Neuronal stem cell (in vitro differentiated cells): ENCODE data around the gene AGBL4.

Source experiments
- DNase-seq: peaks from one replicate; pipeline ENCODE4 v3.0.0-alpha.2; 2013; ENCODE audit warnings: low spot score
- H2AFZ ChIP-seq: one replicate; pipeline ENCODE4 v1.6.1; 2013; ENCODE audit warnings: mild to moderate bottlenecking, low read length, inconsistent platforms
- H2AK5ac ChIP-seq: 2 replicates; pipeline ENCODE4 v1.6.1; 2013; ENCODE audit warnings: low read depth, mild to moderate bottlenecking, inconsistent platforms, low read length, moderate library complexity, mixed read lengths
- H2BK120ac ChIP-seq: 2 replicates; pipeline ENCODE4 v1.6.1; 2013; ENCODE audit warnings: low read depth, mild to moderate bottlenecking, inconsistent platforms, low read length, moderate library complexity, mixed read lengths
- H2BK12ac ChIP-seq: one replicate; pipeline ENCODE4 v1.6.1; 2013; ENCODE audit warnings: low read length, inconsistent platforms
- H2BK15ac ChIP-seq: 2 replicates; pipeline ENCODE4 v1.6.1; 2013; ENCODE audit warnings: mild to moderate bottlenecking, low read length, inconsistent platforms, mixed read lengths
- H2BK5ac ChIP-seq: one replicate; pipeline ENCODE4 v1.6.1; 2013; ENCODE audit warnings: inconsistent platforms, mild to moderate bottlenecking, low read length, moderate library complexity
- H3K14ac ChIP-seq: one replicate; pipeline ENCODE4 v1.6.1; 2013; ENCODE audit warnings: low read length, inconsistent platforms
- H3K18ac ChIP-seq: 2 replicates; pipeline ENCODE4 v1.6.1; 2013; ENCODE audit warnings: low read length, inconsistent platforms
- H3K23ac ChIP-seq: 2 replicates; pipeline ENCODE4 v1.6.1; 2013; ENCODE audit warnings: low read depth, mild to moderate bottlenecking, mixed read lengths, low read length, inconsistent platforms; ENCODE audit not compliant: poor library complexity
- H3K27ac ChIP-seq: replicated peaks from 3 replicates; pipeline ENCODE4 v1.5.1; 2013; ENCODE audit warnings: low read length, inconsistent platforms
- H3K27me3 ChIP-seq, 3 experiments: 2 replicates each; pipeline ENCODE4 v1.6.1; 2013; ENCODE audit warnings: low read length in 3 of 3, mild to moderate bottlenecking in 2 of 3, inconsistent platforms in 1 of 3, low read depth in 1 of 3, mixed read lengths in 1 of 3, moderate library complexity in 1 of 3; ENCODE audit not compliant: control insufficient read depth in 3 of 3, insufficient read depth in 3 of 3
- H3K36me3 ChIP-seq, 2 donors: replicated peaks in 1 of 2; 2 replicates each; pipeline ENCODE4 v1.6.1; 2013; ENCODE audit warnings: low read length in 2 of 2; ENCODE audit not compliant: control insufficient read depth in 2 of 2, insufficient read depth in 2 of 2
- H3K4ac ChIP-seq: 2 replicates; pipeline ENCODE4 v1.6.1; 2013; ENCODE audit warnings: inconsistent platforms, mild to moderate bottlenecking, low read length, moderate library complexity
- H3K4me1 ChIP-seq, 2 donors: 1 replicate in 1 of 2; 2 replicates in 1 of 2; pipeline ENCODE4 v1.6.1; 2013; ENCODE audit warnings: low read length in 2 of 2, low read depth in 1 of 2; ENCODE audit not compliant: control insufficient read depth in 2 of 2, insufficient read depth in 1 of 2
- H3K4me2 ChIP-seq: one replicate; pipeline ENCODE4 v1.6.1; 2013; ENCODE audit warnings: mild to moderate bottlenecking, low read length, inconsistent platforms; ENCODE audit not compliant: insufficient read depth, poor library complexity, severe bottlenecking
- H3K4me3 ChIP-seq, 2 donors: 2 replicates each; pipeline ENCODE4 v1.5.1; 2013; ENCODE audit warnings: low read length in 2 of 2, mild to moderate bottlenecking in 2 of 2, inconsistent platforms in 1 of 2, moderate library complexity in 1 of 2
- H3K79me1 ChIP-seq: one replicate; pipeline ENCODE4 v1.6.1; 2013; ENCODE audit warnings: low read depth, mild to moderate bottlenecking, inconsistent platforms, low read length, moderate library complexity
- H3K9ac ChIP-seq: one replicate; pipeline ENCODE4 v1.6.1; 2013; ENCODE audit warnings: mild to moderate bottlenecking, low read depth, low read length, inconsistent platforms; ENCODE audit not compliant: poor library complexity
- H3K9me3 ChIP-seq, 2 donors: replicated peaks in 1 of 2; 2 replicates each; pipeline versions ENCODE3 to v1.6.1; 2013; ENCODE audit warnings: low read length in 2 of 2, mild to moderate bottlenecking in 2 of 2, inconsistent platforms in 1 of 2, low read depth in 1 of 2, mixed read lengths in 1 of 2, moderate library complexity in 1 of 2; ENCODE audit not compliant: control insufficient read depth in 2 of 2, insufficient read depth in 1 of 2
- H4K8ac ChIP-seq: one replicate; pipeline ENCODE4 v1.6.1; 2013; ENCODE audit warnings: low read depth, mild to moderate bottlenecking, inconsistent platforms, low read length, moderate library complexity
- H4K91ac ChIP-seq: one replicate; pipeline ENCODE4 v1.6.1; 2013; ENCODE audit warnings: low read length, low read depth, mild to moderate bottlenecking, inconsistent platforms; ENCODE audit not compliant: poor library complexity
- WGBS, 2 donors: extraction: QIAGEN DNeasy Blood & Tissue Kit; methylation state at CpG; one replicate each; pipeline ENCODE4 v1.1.7; 2013; ENCODE audit warnings: missing lambda C conversion rate in 2 of 2, mixed read lengths in 1 of 2; ENCODE audit not compliant: insufficient read length in 2 of 2, insufficient replicate concordance in 1 of 2; ENCODE audit errors: extremely low coverage in 2 of 2; 5-methylcytosine and 5-hydroxymethylcytosine counted together

Gene AGBL4

DNA sequence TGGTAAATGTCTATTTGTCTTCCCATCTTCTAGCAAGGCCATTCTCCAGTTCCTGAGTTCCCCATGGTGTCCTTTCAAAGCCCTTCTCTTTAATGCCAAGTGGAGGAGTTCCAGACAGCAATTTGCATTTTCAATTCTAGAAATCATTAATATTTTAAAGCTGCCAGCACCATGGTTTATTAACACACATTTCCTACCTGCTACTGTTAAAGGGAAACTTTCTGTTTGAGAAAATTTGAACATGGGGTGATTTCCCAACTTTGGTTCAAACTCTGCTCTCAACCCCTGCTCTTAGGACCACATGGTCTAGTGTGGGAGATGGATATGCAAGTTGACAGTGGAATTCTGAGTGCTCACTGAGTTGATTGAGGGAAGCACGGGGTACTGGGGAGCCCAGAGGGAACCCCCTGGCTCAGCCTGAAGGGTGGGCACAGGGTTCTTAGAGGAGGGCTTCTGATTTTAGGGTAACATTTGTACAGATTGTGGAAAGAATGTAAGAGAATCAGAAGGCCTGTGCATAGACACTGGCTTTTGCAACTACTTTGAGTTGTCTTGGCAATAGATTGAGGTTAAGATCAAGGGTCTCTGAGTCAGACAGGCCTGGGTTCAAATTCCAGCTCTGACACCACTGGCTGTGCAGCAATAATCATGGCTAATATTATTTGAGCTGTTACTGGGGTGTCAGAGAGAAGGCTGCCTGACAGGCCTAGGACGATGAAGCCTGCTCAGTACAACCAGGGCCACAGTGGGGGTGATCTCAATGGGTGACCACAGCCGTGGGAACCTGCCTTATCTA, 1344.8 kb downstream of the AGBL4 start:
- H2AFZ ChIP-seq, result no peak overlapping the region
- H4K8ac ChIP-seq, result no peak overlapping the region
- no peak overlapping the region for H3K14ac ChIP-seq
- no peak overlapping the region for H2BK12ac ChIP-seq
- H3K36me3 ChIP-seq, result no peaks in the 10 kb centered on the region
- H3K27ac ChIP-seq, result no peak overlapping the region
- H3K9ac ChIP-seq, result no peak overlapping the region
- H3K27me3 ChIP-seq, result peaks cover 0 to 13% (median 0%) of the 10 kb centered on the region in 3 experiments
- H2BK15ac ChIP-seq, result no peak overlapping the region
- no peak overlapping the region for H2BK5ac ChIP-seq
- DNase-seq, result no peak
- H3K4me1 ChIP-seq, result peaks cover 0 to 4% of the 10 kb centered on the region in 2 donors
- H3K4ac ChIP-seq, result no peak overlapping the region
- H3K4me2 ChIP-seq, result no peak overlapping the region
- H3K4me3 ChIP-seq, result no peak overlapping the region
- H3K79me1 ChIP-seq, result no peaks in the 10 kb centered on the region
- H2AK5ac ChIP-seq, result no peak overlapping the region
- no peaks in the 10 kb centered on the region for H3K9me3 ChIP-seq
- no peak overlapping the region for H3K23ac ChIP-seq
- no peak overlapping the region for H3K18ac ChIP-seq
- no peak overlapping the region for H4K91ac ChIP-seq
- no CpG with 5 or more reads among the region's 3 CpGs for WGBS, 2 donors
- no peak overlapping the region for H2BK120ac ChIP-seq

DNA sequence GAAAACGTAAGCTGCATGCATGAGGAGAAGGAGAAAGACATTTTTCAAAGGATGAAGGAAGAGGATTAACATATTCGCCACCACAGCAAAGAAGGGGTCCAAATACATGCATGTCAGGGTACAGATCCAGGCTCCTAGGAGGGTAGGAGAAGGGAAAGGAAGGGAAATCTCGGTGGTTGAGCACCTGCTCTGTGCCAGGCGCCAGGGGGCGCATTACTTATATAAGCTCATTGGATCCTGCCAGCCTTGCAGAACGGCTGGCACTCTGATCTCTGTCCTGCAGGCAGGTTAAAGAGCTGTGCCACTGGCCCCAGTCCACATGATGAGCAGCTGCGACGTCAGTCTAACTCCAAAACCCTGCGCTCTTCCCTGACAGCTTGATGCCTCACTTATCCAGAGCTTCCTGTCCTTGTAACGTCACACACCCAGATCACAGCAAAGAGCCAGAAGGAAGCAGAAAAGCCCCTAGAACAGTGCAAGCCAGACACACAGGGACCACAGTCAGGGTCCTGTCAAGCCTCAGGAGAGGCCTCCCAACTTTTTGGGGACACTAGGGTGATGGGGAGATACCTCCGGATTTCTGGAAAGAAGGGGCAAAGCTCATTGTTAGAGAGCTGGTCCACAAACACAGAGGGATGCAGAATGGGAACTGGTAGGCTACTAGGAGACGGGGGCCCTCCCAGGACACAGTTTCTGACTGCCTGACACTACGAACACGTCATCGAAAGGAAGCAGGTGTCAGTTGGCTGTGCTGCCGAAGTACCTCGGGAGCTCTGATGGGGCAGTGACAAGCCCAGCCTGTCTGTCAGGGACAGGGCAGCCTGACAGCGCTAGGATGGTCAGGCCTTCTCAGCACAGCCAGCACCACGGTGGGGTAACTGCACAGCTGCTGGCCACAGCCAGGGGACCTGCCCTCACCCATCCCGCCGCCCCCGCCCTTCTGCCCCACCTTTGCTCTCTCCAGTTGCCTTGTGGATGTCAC, 1346.2 kb downstream of the AGBL4 start:
- H3K27me3 ChIP-seq, result peaks cover 0 to 13% (median 0%) of the 10 kb centered on the region in 3 experiments
- no peak overlapping the region for H3K27ac ChIP-seq
- WGBS, 2 donors, result no CpG with 5 or more reads among the region's 22 CpGs
- H3K9me3 ChIP-seq, result no peaks in the 10 kb centered on the region
- peak overlapping the region; percentile 40 for H3K18ac ChIP-seq
- H2BK15ac ChIP-seq, result no peak overlapping the region
- H4K8ac ChIP-seq, result no peak overlapping the region
- DNase-seq, result peak; percentile 54
- no peak overlapping the region for H3K4me3 ChIP-seq
- peak overlapping the region; percentile 4 for H2AFZ ChIP-seq
- no peaks in the 10 kb centered on the region for H3K36me3 ChIP-seq
- peaks cover 0 to 4% of the 10 kb centered on the region in 2 donors for H3K4me1 ChIP-seq
- H3K9ac ChIP-seq, result no peak overlapping the region
- no peak overlapping the region for H2BK5ac ChIP-seq
- no peak overlapping the region for H2BK12ac ChIP-seq
- no peak overlapping the region for H2BK120ac ChIP-seq
- no peaks in the 10 kb centered on the region for H3K79me1 ChIP-seq
- peak overlapping the region; percentile 39 for H2AK5ac ChIP-seq
- H3K4ac ChIP-seq, result no peak overlapping the region
- no peak overlapping the region for H4K91ac ChIP-seq
- no peak overlapping the region for H3K14ac ChIP-seq
- no peak overlapping the region for H3K4me2 ChIP-seq
- no peak overlapping the region for H3K23ac ChIP-seq

DNA sequence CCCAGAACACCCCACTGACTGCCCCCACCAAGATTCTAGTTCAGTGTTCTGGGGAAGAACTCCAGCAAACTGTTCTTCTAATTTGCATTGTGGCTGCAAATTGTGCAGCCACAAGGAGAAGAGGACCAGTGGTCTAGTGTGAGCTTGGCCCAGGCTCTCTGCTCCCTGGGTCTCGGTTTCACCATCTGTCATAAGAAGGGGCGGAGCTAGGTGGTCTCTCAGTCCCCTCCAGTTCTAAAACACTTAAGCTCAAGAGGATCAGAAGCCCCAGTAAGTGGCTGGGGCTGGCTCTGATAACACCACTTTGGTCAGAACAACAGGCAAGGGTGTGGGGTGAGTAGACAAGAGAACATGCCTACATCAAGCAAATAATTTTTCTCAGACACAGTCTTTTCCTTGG, 1346.9 kb downstream of the AGBL4 start:
- no peak for DNase-seq

DNA sequence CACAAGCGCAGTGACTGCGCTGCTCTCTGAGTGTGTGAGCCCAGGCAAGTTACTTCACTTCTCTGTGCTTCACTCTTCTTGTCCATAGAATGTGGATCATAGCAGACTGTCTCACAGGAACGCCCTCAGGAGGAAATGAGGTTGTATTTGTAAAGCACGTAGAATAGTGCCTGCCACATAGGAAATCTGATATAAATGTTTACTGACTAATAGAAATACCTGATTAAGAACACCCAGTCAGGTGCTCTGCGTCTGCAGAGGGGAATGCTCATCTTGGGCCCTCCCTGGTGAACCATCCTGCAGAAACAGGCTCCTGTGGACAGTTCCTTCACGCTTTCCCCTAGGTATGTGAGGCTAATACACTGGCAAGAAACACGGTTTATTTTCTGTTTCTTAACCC, 1347.4 kb downstream of the AGBL4 start:
- WGBS, 2 donors, result no CpG with 5 or more reads among the region's 7 CpGs

More for the DNA sequence above, 1346.9 kb downstream of the AGBL4 start:
- no peak overlapping the region for H2BK5ac ChIP-seq
- H2BK120ac ChIP-seq, result no peak overlapping the region
- H2BK15ac ChIP-seq, result no peak overlapping the region
- no peak overlapping the region for H3K4ac ChIP-seq
- no peak overlapping the region for H3K14ac ChIP-seq
- H3K79me1 ChIP-seq, result no peaks in the 10 kb centered on the region
- no peak overlapping the region for H2AFZ ChIP-seq
- H3K36me3 ChIP-seq, result no peaks in the 10 kb centered on the region
- H3K23ac ChIP-seq, result no peak overlapping the region
- no peak overlapping the region for H3K27ac ChIP-seq
- peaks cover 0 to 8% (median 0%) of the 10 kb centered on the region in 3 experiments for H3K27me3 ChIP-seq
- H3K18ac ChIP-seq, result no peak overlapping the region
- no peak overlapping the region for H3K4me2 ChIP-seq
- no peak overlapping the region for H2BK12ac ChIP-seq
- no peak overlapping the region for H4K8ac ChIP-seq
- peaks cover 0 to 4% of the 10 kb centered on the region in 2 donors for H3K4me1 ChIP-seq
- H3K9me3 ChIP-seq, result no peaks in the 10 kb centered on the region
- no CpG with 5 or more reads among the region's 2 CpGs for WGBS, 2 donors
- no peak overlapping the region for H2AK5ac ChIP-seq
- no peak overlapping the region for H3K9ac ChIP-seq
- H4K91ac ChIP-seq, result no peak overlapping the region
- no peak overlapping the region for H3K4me3 ChIP-seq

More for the DNA sequence above, 1347.4 kb downstream of the AGBL4 start:
- H3K9me3 ChIP-seq, result no peaks in the 10 kb centered on the region
- H3K9ac ChIP-seq, result no peak overlapping the region
- no peak overlapping the region for H4K8ac ChIP-seq
- H2AFZ ChIP-seq, result no peak overlapping the region
- no peak overlapping the region for H2BK15ac ChIP-seq
- H3K27me3 ChIP-seq, result peaks cover 0 to 5% (median 0%) of the 10 kb centered on the region in 3 experiments
- no peak overlapping the region for H3K27ac ChIP-seq
- no peak overlapping the region for H2BK5ac ChIP-seq
- no peaks in the 10 kb centered on the region for H3K36me3 ChIP-seq
- H2BK120ac ChIP-seq, result no peak overlapping the region
- H3K4me1 ChIP-seq, result peaks cover 0 to 4% of the 10 kb centered on the region in 2 donors
- H3K14ac ChIP-seq, result no peak overlapping the region
- no peak overlapping the region for H3K23ac ChIP-seq
- no peak overlapping the region for H3K4me2 ChIP-seq
- no peak for DNase-seq
- no peaks in the 10 kb centered on the region for H3K79me1 ChIP-seq
- no peak overlapping the region for H3K4me3 ChIP-seq
- no peak overlapping the region for H3K4ac ChIP-seq
- no peak overlapping the region for H4K91ac ChIP-seq
- H3K18ac ChIP-seq, result no peak overlapping the region
- no peak overlapping the region for H2AK5ac ChIP-seq
- no peak overlapping the region for H2BK12ac ChIP-seq
